Measurements from ENCODE around the gene FHL1.
"Not testable (repeated sequence)": the region's sequence is repeated elsewhere in the genome, so short reads cannot be mapped to it uniquely, and the experiment has no call there.

FHL1 gene

GRCh38 chrX:136211766-136212556, 64.6 kb downstream of the FHL1 start:
- no peak for DNase-seq

- no peak for DNase-seq
These were observed 65.3 kb downstream of the FHL1 start for GRCh38 chrX:136212557-136213111.

GRCh38 chrX:136214551-136214950, 67.2 kb downstream of the FHL1 start:
- DNase-seq: no peak

- DNase-seq: no peak
These were observed 68.2 kb downstream of the FHL1 start for GRCh38 chrX:136215559-136215958.

GRCh38 chrX:136219893-136220292, 72.6 kb downstream of the FHL1 start:
- DNase-seq: no peak

- DNase-seq: no peak
These were observed 73.2 kb downstream of the FHL1 start for GRCh38 chrX:136220540-136220939.

GRCh38 chrX:136220951-136221350, 73.6 kb downstream of the FHL1 start:
- no peak for DNase-seq

GRCh38 chrX:136221851-136222513, 74.6 kb downstream of the FHL1 start:
- DNase-seq: no peak

- DNase-seq: no peak
These were observed 79.7 kb downstream of the FHL1 start for GRCh38 chrX:136227074-136227473.

- peak; percentile 0 for DNase-seq
These were observed 80.9 kb downstream of the FHL1 start for GRCh38 chrX:136227948-136228838.

GRCh38 chrX:136228839-136229207, 81.5 kb downstream of the FHL1 start:
- DNase-seq: no peak

- no peak for DNase-seq
These were observed 89.7 kb downstream of the FHL1 start for GRCh38 chrX:136237074-136237473.

GRCh38 chrX:136237849-136238248, 90.5 kb downstream of the FHL1 start:
- DNase-seq: not testable (repeated sequence)

- DNase-seq: no peak
These were observed 98.9 kb downstream of the FHL1 start for GRCh38 chrX:136246201-136246600.

GRCh38 chrX:136250191-136251040, 103.1 kb downstream of the FHL1 start:
- DNase-seq: peak; percentile 26

- peak; percentile 60 for DNase-seq
These were observed 104.0 kb downstream of the FHL1 start, which contains the start of gene MAP7D3 for GRCh38 chrX:136251041-136251991. MAP7D3 (minus strand) TSS chrX:136251400; CDS start chrX:136251358, 42 bp downstream.

- no peak for DNase-seq
These were observed 108.2 kb downstream of the FHL1 start for GRCh38 chrX:136255541-136255940.

- no peak for DNase-seq
These were observed 108.7 kb downstream of the FHL1 start for GRCh38 chrX:136256026-136256425.

GRCh38 chrX:136258951-136259350, 111.6 kb downstream of the FHL1 start:
- no peak for DNase-seq

GRCh38 chrX:136259543-136259942, 112.2 kb downstream of the FHL1 start:
- DNase-seq: no peak

GRCh38 chrX:136260776-136261175, 113.4 kb downstream of the FHL1 start:
- DNase-seq: no peak
